ENCODE measurements around the gene PER1. TPM values are rescaled to one million over a fixed set of nuclear protein-coding genes. Genes with fewer than 3 reads are reported as not detected.
A peak's percentile ranks its signal among the peaks of the same experiment; 100 is the strongest.

Gene PER1
- total and polyA plus RNA-seq, 2 of the 13 experiments (the other 11 are each of a cell fraction or from before 2014, with no cell fraction given) = 2.6 to 3.6 TPM

DNA sequence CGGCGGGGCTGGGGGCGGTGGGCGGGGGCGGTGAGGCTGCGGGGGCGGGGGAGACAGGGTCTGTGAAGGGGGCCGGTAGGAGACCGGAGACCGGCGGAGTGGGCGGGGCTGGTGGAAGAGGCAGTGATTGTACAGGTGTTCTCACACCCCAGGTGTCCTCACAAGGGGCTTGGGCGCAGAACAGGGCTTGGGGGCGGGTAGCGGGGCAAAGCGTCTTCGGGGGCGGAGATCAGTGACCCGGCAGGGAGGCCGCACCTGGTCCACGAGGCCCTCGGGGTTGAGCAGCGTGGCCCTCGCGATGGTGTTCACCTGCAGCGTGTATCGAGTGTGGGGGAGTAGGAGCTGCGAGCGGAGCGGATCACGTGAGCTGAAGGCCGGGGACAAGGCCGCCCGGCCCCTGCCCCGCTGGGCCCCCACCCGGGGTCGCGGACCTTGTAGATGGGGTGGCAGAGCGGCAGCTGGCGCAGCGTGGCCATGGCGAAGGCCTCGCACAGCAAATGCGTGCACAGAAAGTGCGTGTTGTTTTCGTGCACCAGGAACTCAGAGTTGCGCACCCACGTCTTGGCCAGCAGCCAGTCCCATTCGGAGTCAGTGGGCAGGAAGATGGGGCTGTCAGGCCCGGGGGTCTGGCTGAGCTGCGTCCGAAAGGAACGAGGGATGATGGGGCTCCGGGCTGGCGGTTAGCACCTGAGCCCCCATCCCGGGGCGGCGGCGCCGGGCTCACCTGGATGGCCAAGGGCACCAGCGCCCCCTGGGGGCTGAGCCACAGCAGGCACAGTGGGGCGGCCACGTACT is 42.3 kb downstream of the PER1 start (continued):
- TF ChIP-seq SMC3 (IDR thresholded peaks at IDR 0.05; ENCODE audit: low read length) = peak; percentile 8; the same call in 1 of the 2 replicates
- no peak for TF ChIP-seq GTF3A (CRISPR knock-in tag; conservative IDR thresholded peaks at IDR 0.05)
- 0 out of 2 replicates have a peak, but pooled peaks have one; percentile 72 for TF ChIP-seq MTF2 (CRISPR knock-in tag; IDR thresholded peaks at IDR 0.05; ENCODE audit: borderline replicate concordance)
- no peak for TF ChIP-seq ZNF138 (CRISPR knock-in tag; IDR thresholded peaks at IDR 0.05; ENCODE audit: low read depth)
- TF ChIP-seq HNRNPL (IDR thresholded peaks at IDR 0.05; ENCODE audit: low read depth, low read length) = no peak
- TF ChIP-seq ZFP62 (CRISPR knock-in tag; IDR thresholded peaks at IDR 0.05) = no peak
- TF ChIP-seq XRCC5 (optimal IDR thresholded peaks at IDR 0.05; ENCODE audit: low read length) = peak; percentile 65
- TF ChIP-seq ZNF501 (CRISPR knock-in tag; IDR thresholded peaks at IDR 0.05) = no peak
- TF ChIP-seq, protein P1, sequence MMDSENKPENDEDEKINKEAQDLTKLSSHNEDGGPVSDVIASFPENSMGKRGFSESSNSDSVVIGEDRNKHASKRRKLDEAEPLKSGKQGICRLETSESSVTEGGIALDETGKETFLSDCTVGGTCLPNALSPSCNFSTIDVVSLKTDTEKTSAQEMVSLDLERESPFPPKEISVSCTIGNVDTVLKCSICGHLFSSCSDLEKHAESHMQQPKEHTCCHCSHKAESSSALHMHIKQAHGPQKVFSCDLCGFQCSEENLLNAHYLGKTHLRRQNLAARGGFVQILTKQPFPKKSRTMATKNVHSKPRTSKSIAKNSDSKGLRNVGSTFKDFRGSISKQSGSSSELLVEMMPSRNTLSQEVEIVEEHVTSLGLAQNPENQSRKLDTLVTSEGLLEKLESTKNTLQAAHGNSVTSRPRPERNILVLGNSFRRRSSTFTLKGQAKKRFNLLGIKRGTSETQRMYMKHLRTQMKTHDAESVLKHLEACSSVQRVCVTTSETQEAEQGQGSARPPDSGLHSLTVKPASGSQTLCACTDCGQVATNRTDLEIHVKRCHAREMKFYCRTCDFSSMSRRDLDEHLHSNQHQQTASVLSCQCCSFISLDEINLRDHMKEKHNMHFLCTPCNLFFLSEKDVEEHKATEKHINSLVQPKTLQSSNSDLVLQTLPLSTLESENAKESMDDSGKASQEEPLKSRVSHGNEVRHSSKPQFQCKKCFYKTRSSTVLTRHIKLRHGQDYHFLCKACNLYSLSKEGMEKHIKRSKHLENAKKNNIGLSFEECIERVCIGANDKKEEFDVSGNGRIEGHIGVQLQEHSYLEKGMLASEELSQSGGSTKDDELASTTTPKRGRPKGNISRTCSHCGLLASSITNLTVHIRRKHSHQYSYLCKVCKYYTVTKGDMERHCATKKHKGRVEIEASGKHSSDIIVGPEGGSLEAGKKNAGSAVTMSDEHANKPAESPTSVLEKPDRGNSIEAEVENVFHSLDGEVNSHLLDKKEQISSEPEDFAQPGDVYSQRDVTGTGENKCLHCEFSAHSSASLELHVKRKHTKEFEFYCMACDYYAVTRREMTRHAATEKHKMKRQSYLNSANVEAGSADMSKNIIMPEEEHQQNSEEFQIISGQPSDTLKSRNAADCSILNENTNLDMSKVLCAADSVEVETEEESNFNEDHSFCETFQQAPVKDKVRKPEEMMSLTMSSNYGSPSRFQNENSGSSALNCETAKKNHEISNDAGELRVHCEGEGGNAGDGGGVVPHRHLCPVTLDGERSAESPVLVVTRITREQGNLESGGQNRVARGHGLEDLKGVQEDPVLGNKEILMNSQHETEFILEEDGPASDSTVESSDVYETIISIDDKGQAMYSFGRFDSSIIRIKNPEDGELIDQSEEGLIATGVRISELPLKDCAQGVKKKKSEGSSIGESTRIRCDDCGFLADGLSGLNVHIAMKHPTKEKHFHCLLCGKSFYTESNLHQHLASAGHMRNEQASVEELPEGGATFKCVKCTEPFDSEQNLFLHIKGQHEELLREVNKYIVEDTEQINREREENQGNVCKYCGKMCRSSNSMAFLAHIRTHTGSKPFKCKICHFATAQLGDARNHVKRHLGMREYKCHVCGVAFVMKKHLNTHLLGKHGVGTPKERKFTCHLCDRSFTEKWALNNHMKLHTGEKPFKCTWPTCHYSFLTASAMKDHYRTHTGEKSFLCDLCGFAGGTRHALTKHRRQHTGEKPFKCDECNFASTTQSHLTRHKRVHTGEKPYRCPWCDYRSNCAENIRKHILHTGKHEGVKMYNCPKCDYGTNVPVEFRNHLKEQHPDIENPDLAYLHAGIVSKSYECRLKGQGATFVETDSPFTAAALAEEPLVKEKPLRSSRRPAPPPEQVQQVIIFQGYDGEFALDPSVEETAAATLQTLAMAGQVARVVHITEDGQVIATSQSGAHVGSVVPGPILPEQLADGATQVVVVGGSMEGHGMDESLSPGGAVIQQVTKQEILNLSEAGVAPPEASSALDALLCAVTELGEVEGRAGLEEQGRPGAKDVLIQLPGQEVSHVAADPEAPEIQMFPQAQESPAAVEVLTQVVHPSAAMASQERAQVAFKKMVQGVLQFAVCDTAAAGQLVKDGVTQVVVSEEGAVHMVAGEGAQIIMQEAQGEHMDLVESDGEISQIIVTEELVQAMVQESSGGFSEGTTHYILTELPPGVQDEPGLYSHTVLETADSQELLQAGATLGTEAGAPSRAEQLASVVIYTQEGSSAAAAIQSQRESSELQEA (CRISPR knock-in tag; IDR thresholded peaks at IDR 0.05; ENCODE audit: not compliant biosample characterization) = no peak
- TF ChIP-seq, protein P2, sequence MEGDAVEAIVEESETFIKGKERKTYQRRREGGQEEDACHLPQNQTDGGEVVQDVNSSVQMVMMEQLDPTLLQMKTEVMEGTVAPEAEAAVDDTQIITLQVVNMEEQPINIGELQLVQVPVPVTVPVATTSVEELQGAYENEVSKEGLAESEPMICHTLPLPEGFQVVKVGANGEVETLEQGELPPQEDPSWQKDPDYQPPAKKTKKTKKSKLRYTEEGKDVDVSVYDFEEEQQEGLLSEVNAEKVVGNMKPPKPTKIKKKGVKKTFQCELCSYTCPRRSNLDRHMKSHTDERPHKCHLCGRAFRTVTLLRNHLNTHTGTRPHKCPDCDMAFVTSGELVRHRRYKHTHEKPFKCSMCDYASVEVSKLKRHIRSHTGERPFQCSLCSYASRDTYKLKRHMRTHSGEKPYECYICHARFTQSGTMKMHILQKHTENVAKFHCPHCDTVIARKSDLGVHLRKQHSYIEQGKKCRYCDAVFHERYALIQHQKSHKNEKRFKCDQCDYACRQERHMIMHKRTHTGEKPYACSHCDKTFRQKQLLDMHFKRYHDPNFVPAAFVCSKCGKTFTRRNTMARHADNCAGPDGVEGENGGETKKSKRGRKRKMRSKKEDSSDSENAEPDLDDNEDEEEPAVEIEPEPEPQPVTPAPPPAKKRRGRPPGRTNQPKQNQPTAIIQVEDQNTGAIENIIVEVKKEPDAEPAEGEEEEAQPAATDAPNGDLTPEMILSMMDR (CRISPR knock-in tag; IDR thresholded peaks at IDR 0.05) = peak; percentile 90

All from HepG2 (cell line).